NOMO-1 treated with DMSO at 0.1 percent for 48 hours (cell line): ENCODE data around the gene MMAB.

Experiments used
- DNase-seq: peaks from one replicate; lab custom pipeline; 2025; ENCODE audit not compliant: unreplicated experiment; lab: John Stamatoyannopoulos, UW

Gene MMAB

GRCh38 chr12:109560867-109561710 is 12.2 kb downstream of the MMAB start:
- no peak for DNase-seq

GRCh38 chr12:109559601-109560000 is 13.7 kb downstream of the MMAB start:
- DNase-seq = no peak

- no peak for DNase-seq
These were observed 14.2 kb downstream of the MMAB start for GRCh38 chr12:109559200-109559505.

- DNase-seq = no peak
These were observed 14.7 kb downstream of the MMAB start for GRCh38 chr12:109558374-109559199.

- no peak for DNase-seq
These were observed 15.5 kb downstream of the MMAB start for GRCh38 chr12:109557805-109558204.

GRCh38 chr12:109557200-109557599 is 16.1 kb downstream of the MMAB start:
- DNase-seq = no peak

- no peak for DNase-seq
These were observed 17.6 kb downstream of the MMAB start for GRCh38 chr12:109555431-109556315.

GRCh38 chr12:109554761-109555160 is 18.5 kb downstream of the MMAB start:
- no peak for DNase-seq

GRCh38 chr12:109553906-109554500 is 19.3 kb downstream of the MMAB start:
- DNase-seq = no peak

- DNase-seq = no peak
These were observed 19.8 kb downstream of the MMAB start for GRCh38 chr12:109553483-109553882.

- DNase-seq = no peak
These were observed 20.3 kb downstream of the MMAB start for GRCh38 chr12:109552971-109553370.

- no peak for DNase-seq
These were observed 22.2 kb downstream of the MMAB start for GRCh38 chr12:109551108-109551507.

- no peak for DNase-seq
These were observed 23.0 kb downstream of the MMAB start for GRCh38 chr12:109550281-109550680.

- DNase-seq = no peak
These were observed 23.6 kb downstream of the MMAB start for GRCh38 chr12:109549613-109550270.

- DNase-seq = no peak
These were observed 25.0 kb downstream of the MMAB start for GRCh38 chr12:109548258-109548657.

GRCh38 chr12:109547286-109547685 is 26.0 kb downstream of the MMAB start:
- no peak for DNase-seq

- DNase-seq = no peak
These were observed 27.5 kb downstream of the MMAB start for GRCh38 chr12:109545826-109546225.

- DNase-seq = no peak
These were observed 28.3 kb downstream of the MMAB start for GRCh38 chr12:109544955-109545531.

- DNase-seq = no peak
These were observed 30.4 kb downstream of the MMAB start for GRCh38 chr12:109542876-109543275.

GRCh38 chr12:109542014-109542413 is 31.3 kb downstream of the MMAB start:
- DNase-seq = no peak
